MM.1S (cell line): Measurements from ENCODE around the gene RNASE8.

Experiments used
- DNase-seq: peaks from one replicate; pipeline ENCODE4 v3.0.0-alpha.2; 2015
- H2AFZ ChIP-seq: fragments of 300-600 bp; sonication (generic); 2 replicates; pipeline ENCODE4 v1.6.0; 2016; ENCODE audit warnings: antibody characterized with exemption, low read length
- H3F3A ChIP-seq: fragments of 300-600 bp; sonication (generic); 2 replicates; pipeline ENCODE4 v1.6.1; 2016; ENCODE audit warnings: mild to moderate bottlenecking, antibody characterized with exemption, low read length, moderate library complexity, mixed read lengths; ENCODE audit not compliant: insufficient read depth
- H3K27ac ChIP-seq: fragments of 300-600 bp; sonication (generic); 2 replicates; pipeline ENCODE4 v1.5.1; 2016; ENCODE audit warnings: mild to moderate bottlenecking, low read length
- H3K27me3 ChIP-seq: fragments of 300-600 bp; sonication (generic); replicated peaks from 2 replicates; pipeline ENCODE4 v1.6.0; 2016; ENCODE audit warnings: low read length; ENCODE audit not compliant: insufficient read depth
- H3K36me3 ChIP-seq: fragments of 300-600 bp; sonication (generic); replicated peaks from 2 replicates; pipeline ENCODE4 v1.6.1; 2016; ENCODE audit warnings: mild to moderate bottlenecking, low read length, mixed read lengths; ENCODE audit not compliant: insufficient read depth
- H3K4me1 ChIP-seq: fragments of 300-600 bp; sonication (generic); 2 replicates; pipeline ENCODE4 v1.6.1; 2016; ENCODE audit warnings: low read length, mixed read lengths
- H3K4me2 ChIP-seq: fragments of 300-600 bp; sonication (generic); 2 replicates; pipeline ENCODE4 v1.6.0; 2016; ENCODE audit warnings: low read depth, low read length
- H3K4me3 ChIP-seq: fragments of 300-600 bp; sonication (generic); 2 replicates; pipeline ENCODE4 v1.5.1; 2016; ENCODE audit warnings: low read length, mixed read lengths
- H3K79me2 ChIP-seq: fragments of 300-600 bp; sonication (generic); 2 replicates; pipeline ENCODE4 v1.6.1; 2016; ENCODE audit warnings: mixed run types, low read length, mixed read lengths
- H3K9ac ChIP-seq: fragments of 300-600 bp; sonication (generic); 2 replicates; pipeline ENCODE4 v1.6.1; 2016; ENCODE audit warnings: low read length, mixed read lengths
- H3K9me2 ChIP-seq: fragments of 300-600 bp; sonication (generic); replicated peaks from 2 replicates; pipeline ENCODE4 v1.6.1; 2016; ENCODE audit warnings: mild to moderate bottlenecking, low read length, mixed read lengths; ENCODE audit not compliant: insufficient read depth
- H3K9me3 ChIP-seq: fragments of 300-600 bp; sonication (generic); replicated peaks from 2 replicates; pipeline ENCODE4 v1.6.1; 2016; ENCODE audit warnings: mild to moderate bottlenecking, low read length, mixed read lengths; ENCODE audit not compliant: insufficient read depth
- H4K20me1 ChIP-seq: fragments of 300-600 bp; sonication (generic); 2 replicates; pipeline ENCODE4 v1.6.1; 2016; ENCODE audit warnings: mild to moderate bottlenecking, low read length, moderate library complexity, mixed read lengths; ENCODE audit not compliant: insufficient read depth
- EZH2 ChIP-seq: fragments of 300-600 bp; sonication (generic); optimal IDR thresholded peaks from 2 replicates; pipeline ENCODE3; 2017; ENCODE audit warnings: low read depth, mild to moderate bottlenecking, antibody characterized with exemption, low read length, mixed read lengths
- EZH2phosphoT487 ChIP-seq: fragments of 300-600 bp; sonication (generic); IDR thresholded peaks from 2 replicates; pipeline ENCODE4 v1.6.1; 2018; ENCODE audit warnings: antibody characterized with exemption, low read length
- TF ChIP-seq, protein P1 (sequence below): fragments of 300-600 bp; sonication (generic); IDR thresholded peaks from 2 replicates; pipeline ENCODE4 v1.5.1; 2016; ENCODE audit warnings: antibody characterized with exemption, low read length, mixed read lengths

RNASE8 gene

DNA sequence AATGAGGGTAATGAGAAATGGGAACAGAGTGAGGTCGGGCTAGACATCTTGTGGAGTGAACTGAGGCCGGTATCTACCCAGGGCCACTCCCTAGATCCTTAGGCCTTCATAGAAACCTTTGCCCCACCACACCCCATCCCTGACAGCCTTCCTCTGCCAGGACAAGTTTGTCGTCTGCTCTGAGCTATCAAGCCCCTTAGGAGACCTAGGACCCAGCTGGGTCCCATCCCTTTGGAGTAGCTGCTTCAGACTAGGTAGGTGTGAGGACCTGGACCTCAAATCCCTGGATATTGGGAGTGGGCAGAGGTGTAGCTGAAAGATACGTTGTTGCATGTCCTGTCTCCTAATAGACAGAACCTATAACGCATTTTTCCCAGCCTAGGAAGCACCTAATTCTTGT lies 43.3 kb downstream of the RNASE8 start, which contains the start of gene TMEM253:
TMEM253 (plus strand) TSS at position 136 of the 400 bp plus-strand sequence. CDS start 278 bp downstream, outside the sequence.
- no peak within 1 kb of the TSS for H3K4me3 ChIP-seq
- no peak within 1 kb of the TSS for H3K4me2 ChIP-seq
- TF ChIP-seq, protein P1, sequence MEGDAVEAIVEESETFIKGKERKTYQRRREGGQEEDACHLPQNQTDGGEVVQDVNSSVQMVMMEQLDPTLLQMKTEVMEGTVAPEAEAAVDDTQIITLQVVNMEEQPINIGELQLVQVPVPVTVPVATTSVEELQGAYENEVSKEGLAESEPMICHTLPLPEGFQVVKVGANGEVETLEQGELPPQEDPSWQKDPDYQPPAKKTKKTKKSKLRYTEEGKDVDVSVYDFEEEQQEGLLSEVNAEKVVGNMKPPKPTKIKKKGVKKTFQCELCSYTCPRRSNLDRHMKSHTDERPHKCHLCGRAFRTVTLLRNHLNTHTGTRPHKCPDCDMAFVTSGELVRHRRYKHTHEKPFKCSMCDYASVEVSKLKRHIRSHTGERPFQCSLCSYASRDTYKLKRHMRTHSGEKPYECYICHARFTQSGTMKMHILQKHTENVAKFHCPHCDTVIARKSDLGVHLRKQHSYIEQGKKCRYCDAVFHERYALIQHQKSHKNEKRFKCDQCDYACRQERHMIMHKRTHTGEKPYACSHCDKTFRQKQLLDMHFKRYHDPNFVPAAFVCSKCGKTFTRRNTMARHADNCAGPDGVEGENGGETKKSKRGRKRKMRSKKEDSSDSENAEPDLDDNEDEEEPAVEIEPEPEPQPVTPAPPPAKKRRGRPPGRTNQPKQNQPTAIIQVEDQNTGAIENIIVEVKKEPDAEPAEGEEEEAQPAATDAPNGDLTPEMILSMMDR, result no peak
- TF ChIP-seq EZH2, result no peak
- TF ChIP-seq EZH2phosphoT487, result no peak
- no peaks in the 10 kb centered on the region for H3K36me3 ChIP-seq
- no peak within 1 kb of the TSS for H2AFZ ChIP-seq
- H3K9me3 ChIP-seq, result no peaks in the 10 kb centered on the region
- H3K79me2 ChIP-seq, result no peaks in the 10 kb centered on the region
- peaks cover 3% of the 10 kb centered on the region; the same call in 1 of the 2 replicates for H3F3A ChIP-seq
- peaks cover 21% of the 10 kb centered on the region; the same call in 1 of the 2 replicates for H3K4me1 ChIP-seq
- H3K9me2 ChIP-seq, result no peaks in the 10 kb centered on the region
- H3K27me3 ChIP-seq, result no peaks in the 10 kb centered on the region
- H4K20me1 ChIP-seq, result no peaks in the 10 kb centered on the region
- no peak within 1 kb of the TSS for H3K9ac ChIP-seq
- no peak for DNase-seq
- H3K27ac ChIP-seq, result no peak within 1 kb of the TSS

DNA sequence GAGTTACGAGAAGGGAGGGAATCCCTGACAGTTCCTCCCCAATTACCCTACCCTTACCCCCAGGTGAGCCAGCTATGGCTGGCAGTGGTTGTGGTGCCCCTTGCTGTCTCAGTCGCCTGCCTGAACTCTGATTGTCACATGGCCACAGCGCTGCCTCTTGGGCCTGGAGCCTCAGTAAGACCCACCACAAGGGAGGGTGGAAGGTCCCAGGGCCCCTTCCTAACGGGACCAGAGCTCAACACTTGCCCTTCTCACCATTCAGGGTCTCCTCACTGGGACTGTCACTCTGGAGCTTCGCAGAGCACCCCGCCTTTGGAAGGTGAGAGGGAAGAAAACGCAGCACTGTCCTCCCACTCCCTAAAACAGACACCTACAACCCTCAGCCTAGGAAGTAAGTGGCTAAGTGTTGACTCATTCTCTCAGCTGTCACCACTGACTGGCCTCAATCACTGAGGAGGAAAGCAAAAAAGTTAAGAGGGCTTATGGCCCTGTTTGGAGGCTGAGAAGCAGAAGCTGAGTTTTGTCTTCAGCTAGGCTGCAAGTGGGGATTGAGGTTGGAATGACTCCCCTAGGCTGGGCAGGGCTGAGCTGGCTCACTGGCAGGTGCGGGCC lies 44.3 kb downstream of the RNASE8 start:
- Histone ChIP-seq H3K79me2 (no peaks in the 10 kb centered on the region), H3K9me2 (no peaks in the 10 kb centered on the region), H2AFZ (no peak overlapping the region), H3K4me1 (peaks cover 30% of the 10 kb centered on the region), H3K36me3 (no peaks in the 10 kb centered on the region), H3K4me2 (no peak overlapping the region), H3F3A (peaks cover 9% of the 10 kb centered on the region), H4K20me1 (no peaks in the 10 kb centered on the region), H3K4me3 (no peak overlapping the region), H3K9me3 (no peaks in the 10 kb centered on the region), H3K27ac (no peak overlapping the region), H3K9ac (no peak overlapping the region), H3K27me3 (no peaks in the 10 kb centered on the region)
- no peak for TF ChIP-seq EZH2phosphoT487
- TF ChIP-seq, protein P1, result no peak
- DNase-seq, result no peak

- Histone ChIP-seq H3F3A (peaks cover 9% of the 10 kb centered on the region), H3K27ac (peak overlapping the region; percentile 95; the same call in 1 of the 2 replicates), H2AFZ (peak overlapping the region; percentile 61; the same call in 1 of the 2 replicates), H3K4me3 (peak overlapping the region; percentile 76), H3K4me2 (peak overlapping the region; percentile 89), H3K9me2 (no peaks in the 10 kb centered on the region), H3K27me3 (no peaks in the 10 kb centered on the region), H3K9me3 (no peaks in the 10 kb centered on the region), H3K4me1 (peaks cover 30% of the 10 kb centered on the region), H4K20me1 (no peaks in the 10 kb centered on the region), H3K36me3 (no peaks in the 10 kb centered on the region), H3K79me2 (no peaks in the 10 kb centered on the region), H3K9ac (peak overlapping the region; percentile 97; the same call in 1 of the 2 replicates)
- DNase-seq, result no peak
- TF ChIP-seq, protein P1, result no peak
Measured at GRCh38 chr14:21102521-21103410, 45.1 kb downstream of the RNASE8 start.
